NOMO-1 treated with DMSO at 0.1 percent for 48 hours (cell line): ENCODE data around the gene PTPN5.
A peak's percentile ranks its signal among the peaks of the same experiment; 100 is the strongest.

Experiments
- DNase-seq: peaks from one replicate; lab custom pipeline; 2025; ENCODE audit not compliant: unreplicated experiment; lab: John Stamatoyannopoulos, UW

The PTPN5 gene

DNA sequence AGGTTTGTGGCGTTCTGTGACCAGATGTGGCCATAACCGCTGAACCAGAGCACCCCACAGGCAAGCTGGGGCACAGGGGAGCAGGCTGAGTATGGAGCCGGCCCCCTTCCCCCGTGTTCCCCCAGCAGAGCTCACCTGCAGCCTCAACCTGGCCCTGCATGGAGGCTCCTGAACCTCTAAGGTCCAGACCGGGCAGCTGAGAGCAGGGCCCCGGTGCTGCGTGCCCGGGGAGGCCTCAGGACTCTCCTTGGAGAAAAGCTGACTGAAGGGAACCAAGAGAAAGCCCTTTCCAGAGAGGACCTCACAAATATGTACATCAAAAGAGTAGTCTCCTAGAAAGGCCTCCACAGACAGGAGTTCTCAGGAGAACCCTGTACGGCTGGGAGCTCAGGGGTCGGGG lies 48.2 kb downstream of the PTPN5 start:
- DNase-seq = no peak

DNA sequence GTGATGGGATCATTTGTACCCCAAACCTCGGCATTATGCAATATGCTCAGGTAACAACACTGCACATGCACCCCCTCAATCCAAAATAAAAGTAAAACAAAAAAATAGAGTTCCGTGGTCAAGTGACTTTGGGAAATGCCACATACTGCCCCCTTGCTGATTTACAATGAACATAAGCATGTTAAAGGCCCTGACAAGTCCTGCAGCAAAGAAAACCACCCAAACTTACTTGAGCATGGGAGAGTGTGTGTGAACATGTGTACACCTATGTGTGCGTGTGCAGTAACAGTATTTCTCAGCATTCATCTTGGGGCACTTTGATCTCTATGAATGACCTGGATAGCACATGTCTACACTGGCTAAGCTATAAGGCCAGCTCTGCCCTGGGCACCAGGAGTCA lies 49.8 kb downstream of the PTPN5 start:
- DNase-seq = no peak

GRCh38 chr11:18739685-18740084 lies 51.9 kb downstream of the PTPN5 start:
- no peak for DNase-seq

- DNase-seq = no peak
Observed at GRCh38 chr11:18737642-18738041, 54.0 kb downstream of the PTPN5 start.

GRCh38 chr11:18736590-18737148 lies 54.9 kb downstream of the PTPN5 start:
- no peak for DNase-seq

DNA sequence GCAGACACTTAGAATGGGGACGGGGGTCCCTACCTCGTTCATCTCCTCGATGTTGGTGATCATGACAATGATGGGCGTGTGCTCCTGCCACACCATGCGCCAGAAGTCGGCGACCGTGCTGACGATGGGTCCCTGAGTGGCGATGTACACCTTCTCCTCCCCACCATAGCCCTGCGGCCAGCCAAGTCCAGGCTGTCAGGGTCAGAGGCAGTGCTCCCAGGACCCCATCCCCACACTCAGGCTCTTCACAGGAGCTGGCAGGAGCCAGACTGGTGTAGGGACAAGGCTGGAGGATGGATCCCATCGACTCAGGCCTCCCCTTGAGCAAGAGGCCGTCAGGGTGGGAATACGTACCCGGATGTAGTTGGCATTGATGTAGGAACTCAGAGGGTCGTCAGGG lies 58.4 kb downstream of the PTPN5 start:
- DNase-seq = no peak

- DNase-seq = peak; percentile 40
Observed at GRCh38 chr11:18731949-18732821, 59.4 kb downstream of the PTPN5 start.

DNA sequence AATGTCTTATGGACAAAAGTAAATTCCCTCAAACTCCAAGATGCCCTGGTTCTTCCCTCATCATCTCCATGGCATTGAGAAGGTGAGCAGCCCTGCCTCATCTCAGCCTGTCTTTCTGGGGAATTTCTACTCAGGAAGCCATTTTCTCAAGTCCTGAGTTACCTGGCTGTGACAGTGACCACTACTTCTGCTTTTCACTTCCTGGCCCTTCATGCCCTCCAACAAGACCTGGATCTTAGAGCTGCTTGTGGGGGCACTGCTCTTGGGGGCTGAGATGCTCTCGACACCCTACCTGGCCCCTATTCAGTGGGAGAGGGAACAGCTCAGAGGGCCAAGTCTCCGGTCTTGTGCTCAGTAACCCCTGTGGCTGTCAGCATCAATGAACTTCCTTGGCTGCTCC lies 60.2 kb downstream of the PTPN5 start:
- no peak for DNase-seq

GRCh38 chr11:18730020-18730419 lies 61.6 kb downstream of the PTPN5 start:
- no peak for DNase-seq

DNA sequence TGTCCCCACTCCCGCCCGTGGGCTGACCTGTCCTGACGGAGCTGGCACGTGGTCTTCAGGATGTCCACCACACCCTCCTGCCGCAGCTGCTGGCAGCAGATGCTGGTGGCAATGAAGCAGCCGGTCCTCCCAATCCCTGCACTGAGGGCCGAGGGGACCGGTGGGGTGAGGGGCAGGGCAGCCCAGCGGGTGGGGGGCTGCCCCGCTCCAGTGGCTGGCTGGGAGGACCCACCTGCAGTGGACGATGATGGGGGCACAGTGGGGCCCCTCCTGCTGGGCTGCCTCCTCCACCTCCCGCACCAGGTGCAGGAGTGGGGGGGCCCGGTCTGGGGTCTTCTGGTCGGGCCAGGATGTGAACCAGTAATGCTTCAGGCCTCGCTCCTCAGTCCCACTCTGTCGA lies 62.2 kb downstream of the PTPN5 start:
- DNase-seq = no peak

DNA sequence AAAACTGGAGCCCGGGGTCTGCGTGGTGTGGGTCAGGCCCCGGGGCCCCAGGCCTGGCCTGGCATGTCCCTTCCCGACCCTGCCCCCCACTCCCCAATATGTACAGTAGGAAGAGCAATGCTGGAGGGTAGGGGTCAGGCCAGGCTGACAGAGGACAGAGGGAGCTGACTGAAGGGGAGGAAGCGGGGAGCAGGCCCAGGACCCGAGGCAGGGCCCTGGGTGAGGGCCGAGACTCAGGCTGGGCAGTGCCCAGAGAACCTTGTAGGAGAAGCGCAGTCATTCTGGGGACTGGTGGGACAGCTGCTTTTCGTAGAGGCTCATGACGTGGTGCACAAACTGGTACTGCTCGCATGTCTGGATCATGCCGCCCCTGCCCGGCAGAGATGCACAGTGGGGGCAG lies 62.9 kb downstream of the PTPN5 start:
- DNase-seq = no peak

GRCh38 chr11:18727479-18728236 lies 63.9 kb downstream of the PTPN5 start:
- no peak for DNase-seq

DNA sequence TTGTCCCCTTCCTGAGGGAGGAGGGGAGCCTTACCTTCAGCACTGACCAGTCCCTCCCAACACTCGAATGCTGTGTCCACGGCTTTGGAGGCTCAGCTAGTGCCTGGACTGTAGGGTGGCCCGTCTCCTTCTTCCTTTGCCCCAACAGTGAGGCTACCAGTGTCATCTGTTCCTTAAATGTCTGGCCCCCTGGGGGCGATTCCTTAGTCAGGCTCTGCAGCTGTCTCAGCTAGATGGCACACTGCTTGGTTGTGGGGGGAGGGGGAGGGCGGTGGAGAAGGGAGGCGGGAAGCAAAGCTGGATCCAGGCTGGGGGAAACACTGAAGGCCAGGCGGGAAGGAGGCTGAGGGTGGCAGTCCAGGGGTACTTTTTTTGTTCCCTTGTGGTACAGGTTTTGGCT lies 65.6 kb downstream of the PTPN5 start, which contains the start of gene IGSF22:
TSS of gene IGSF22 (minus strand) at position 149 of the 400 bp plus-strand sequence. CDS start 1,952 bp downstream, outside the sequence.
- no peak for DNase-seq

DNA sequence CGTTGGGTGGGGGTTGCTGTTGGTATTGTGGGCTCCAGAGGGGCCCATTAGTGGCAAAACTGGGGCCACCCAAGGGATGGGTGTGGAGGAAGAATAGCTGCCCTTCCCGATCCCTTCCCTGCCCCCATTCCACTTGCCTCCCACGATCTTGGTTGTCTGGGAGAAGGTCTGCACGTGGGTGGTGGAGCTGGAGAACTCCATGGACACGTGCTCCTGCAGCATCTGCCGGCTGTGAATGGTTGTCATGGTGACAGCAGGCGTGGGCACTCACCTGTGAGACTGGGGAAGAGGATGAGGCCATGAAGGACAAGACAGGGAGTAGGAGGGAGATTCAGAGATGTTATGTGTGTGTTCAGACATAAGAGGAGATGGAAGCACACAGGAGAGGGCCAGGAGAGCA lies 67.6 kb downstream of the PTPN5 start:
- no peak for DNase-seq

GRCh38 chr11:18722293-18722637 lies 69.3 kb downstream of the PTPN5 start:
- DNase-seq = no peak

GRCh38 chr11:18721561-18722292 lies 69.9 kb downstream of the PTPN5 start:
- DNase-seq = peak; percentile 54

DNA sequence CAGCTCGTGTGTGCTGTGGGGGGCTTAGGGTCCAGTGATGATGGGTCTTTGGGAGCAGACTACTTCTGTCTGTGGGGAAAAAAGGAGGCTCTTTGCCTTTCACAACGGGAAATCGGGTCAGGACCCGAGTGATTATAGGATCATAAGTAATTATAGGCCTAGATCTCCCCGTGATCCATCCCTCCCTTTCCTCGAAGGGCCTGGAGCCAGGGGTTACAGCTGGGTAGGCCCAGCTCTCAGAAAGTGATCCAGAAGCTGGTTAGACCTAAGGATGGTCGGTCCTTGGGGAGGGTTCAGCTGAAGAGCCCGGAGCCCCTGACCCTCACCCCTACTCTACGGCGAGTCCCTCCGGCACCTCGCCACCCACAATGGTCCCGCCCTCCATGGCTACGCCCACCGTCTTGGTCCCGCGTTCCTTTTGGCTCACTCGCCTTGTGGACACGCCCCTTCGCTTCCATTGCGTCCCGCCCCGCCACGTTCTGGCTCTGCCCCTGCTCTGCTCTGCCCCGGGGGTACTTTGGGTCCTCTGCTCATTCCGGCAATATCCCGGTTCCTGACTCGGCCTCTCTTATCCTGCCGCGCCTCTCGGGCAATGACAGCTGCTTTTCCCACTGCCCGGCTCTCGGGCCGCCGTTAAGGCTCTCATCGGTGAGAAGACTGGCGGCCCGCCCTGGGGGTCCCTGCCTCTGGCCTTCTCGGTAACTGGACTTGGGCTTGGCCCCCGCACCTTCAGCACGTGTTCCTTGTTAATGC lies 70.6 kb downstream of the PTPN5 start:
- DNase-seq = peak; percentile 42

DNA sequence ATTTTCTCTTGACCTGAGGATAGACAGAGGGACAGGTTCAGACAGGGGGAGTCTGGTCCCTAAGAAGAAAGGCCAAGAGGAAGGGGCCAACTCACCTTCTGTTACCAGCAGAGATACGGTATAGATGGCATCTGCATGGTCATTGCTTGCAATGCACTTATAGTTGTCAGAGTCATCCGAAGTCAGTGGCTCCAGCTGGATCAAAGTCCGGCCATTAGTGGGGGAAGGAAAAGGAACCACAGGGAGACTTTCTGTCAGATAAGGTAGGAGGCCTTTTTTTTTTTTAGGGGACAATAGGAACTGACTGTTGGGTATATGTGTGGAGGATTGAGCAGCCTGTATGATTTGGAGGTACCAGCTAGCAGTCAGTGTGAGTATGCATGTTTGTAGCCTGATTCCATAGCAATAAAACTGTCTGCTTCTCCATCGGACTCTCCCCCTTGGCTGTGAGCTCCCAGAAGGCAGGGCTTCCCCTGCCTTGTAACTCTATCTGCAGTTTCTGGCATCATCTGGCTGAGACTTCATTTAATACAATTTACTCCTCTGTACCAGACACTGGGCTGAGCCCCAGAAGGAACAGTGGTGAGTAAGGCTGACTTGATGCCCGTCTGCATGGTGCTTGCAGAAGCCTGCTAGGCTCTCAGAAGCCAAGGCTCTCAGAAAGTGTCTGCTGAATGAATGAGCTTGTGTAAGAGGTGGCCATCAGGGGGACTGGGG lies 71.3 kb downstream of the PTPN5 start:
- DNase-seq = no peak

GRCh38 chr11:18715476-18715875 lies 76.1 kb downstream of the PTPN5 start:
- DNase-seq = no peak

DNA sequence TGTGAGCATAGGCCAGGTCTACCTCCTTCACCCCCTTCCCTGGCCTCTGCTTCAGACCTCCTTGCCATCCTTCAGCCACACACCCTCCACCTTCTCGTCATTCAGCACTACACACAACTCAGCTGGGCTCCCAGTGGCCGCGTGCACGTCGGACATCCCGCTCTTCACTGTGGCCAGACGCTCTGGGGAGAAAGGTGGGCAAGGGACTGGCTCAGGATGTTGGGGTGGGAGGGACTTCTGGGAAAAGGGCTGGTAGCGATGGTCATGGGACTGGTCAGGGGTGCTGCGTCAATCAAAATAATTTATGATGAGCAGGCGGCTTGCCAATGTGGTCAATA lies 77.2 kb downstream of the PTPN5 start:
- no peak for DNase-seq
